CD8-positive, alpha-beta memory T cell (primary cell): ENCODE measurements around the gene TDRD7. TPM values are rescaled to one million over a fixed set of nuclear protein-coding genes. Genes with fewer than 3 reads are reported as not detected.

ENCODE experiments used
- CTCF ChIA-PET: fragments of 350-600 bp; sonication (Branson Sonifier 250); formaldehyde crosslinking; loops from one replicate; lab custom pipeline; 2021; ENCODE audit warnings: antibody characterized with exemption; lab: Charles Lee
- POLR2A ChIA-PET: fragments of 350-600 bp; sonication (Branson Sonifier 250); formaldehyde crosslinking; loops from one replicate; lab custom pipeline; 2021; ENCODE audit warnings: antibody characterized with exemption; lab: Charles Lee
- DNase-seq, 5 donors: peaks; one replicate each; pipeline versions ENCODE4 v3.0.0 to v3.0.0-alpha.2; 2020 to 2022; ENCODE audit warnings: mixed read lengths in 1 of 5
- H3K27ac ChIP-seq: one replicate; pipeline ENCODE4 v1.7.0; 2013; ENCODE audit warnings: low read depth, mild to moderate bottlenecking, low read length, moderate library complexity
- H3K27me3 ChIP-seq: 2 replicates; pipeline ENCODE4 v1.7.0; 2013; ENCODE audit warnings: low read length, mild to moderate bottlenecking; ENCODE audit not compliant: insufficient read depth, poor library complexity, severe bottlenecking
- H3K36me3 ChIP-seq: 2 replicates; pipeline ENCODE4 v1.7.0; 2013; ENCODE audit warnings: mild to moderate bottlenecking, low read length, moderate library complexity; ENCODE audit not compliant: insufficient read depth
- H3K4me1 ChIP-seq: 2 replicates; pipeline ENCODE4 v1.7.0; 2013; ENCODE audit warnings: mild to moderate bottlenecking, low read length, moderate library complexity; ENCODE audit not compliant: insufficient read depth
- H3K4me3 ChIP-seq: 2 replicates; pipeline ENCODE4 v1.7.0; 2013; ENCODE audit warnings: mild to moderate bottlenecking, low read length
- H3K9me3 ChIP-seq: 2 replicates; pipeline ENCODE4 v1.7.0; 2013; ENCODE audit warnings: mild to moderate bottlenecking, low read length
- H3K27ac Mint-ChIP-seq, 8 donors: one replicate each; pipeline ENCODE4 v1.8.0; 2020 to 2021; ENCODE audit warnings: mixed read lengths in 8 of 8, mild to moderate bottlenecking in 6 of 8, inconsistent platforms in 3 of 8, moderate library complexity in 3 of 8
- H3K27me3 Mint-ChIP-seq, 2 donors: one replicate each; pipeline ENCODE4 v1.8.0; 2020 to 2021; ENCODE audit warnings: mixed read lengths in 2 of 2, mild to moderate bottlenecking in 1 of 2, moderate library complexity in 1 of 2
- H3K36me3 Mint-ChIP-seq, 3 donors: one replicate each; pipeline ENCODE4 v1.8.0; 2020 to 2021; ENCODE audit warnings: mixed read lengths in 3 of 3, inconsistent platforms in 1 of 3, mild to moderate bottlenecking in 1 of 3
- H3K4me1 Mint-ChIP-seq, 3 donors: one replicate each; pipeline ENCODE4 v1.8.0; 2020 to 2021; ENCODE audit warnings: mixed read lengths in 3 of 3, inconsistent platforms in 1 of 3, mild to moderate bottlenecking in 1 of 3
- H3K4me3 Mint-ChIP-seq, 7 donors: one replicate each; pipeline ENCODE4 v1.8.0; 2020 to 2021; ENCODE audit warnings: mixed read lengths in 7 of 7, mild to moderate bottlenecking in 6 of 7, moderate library complexity in 4 of 7, inconsistent platforms in 2 of 7
- H3K9me3 Mint-ChIP-seq, 5 donors: one replicate each; pipeline ENCODE4 v1.8.0; 2020 to 2022; ENCODE audit warnings: mixed read lengths in 5 of 5, mild to moderate bottlenecking in 3 of 5, moderate library complexity in 2 of 5, inconsistent platforms in 1 of 5
- polyA plus RNA-seq: library from polyadenylated mRNA; unstranded; fragments of 300-500 nt; fragmentation: Illumina TruSeq; gene quantifications from one replicate; pipeline ENCODE4 v1.2.3, GENCODE V29; 2021
- total RNA-seq, 2 experiments: library from RNA; stranded (reverse); gene quantifications; one replicate each; pipeline ENCODE4 v1.2.3, GENCODE V29; 2021

Gene TDRD7
- total and polyA plus RNA-seq, 3 experiments from 2014 or later: 5.4 to 8.0 (median 6.1) TPM

GRCh38 chr9:97474372-97474925 is 62.6 kb downstream of the TDRD7 start:
- CTCF ChIA-PET: interaction anchor here (1.9 kb wide), 1 partner anchor 124 kb away, joined by 7 read pairs; no protein-coding TSS in a partner anchor
- Mint-ChIP-seq H3K4me3 (no peak overlapping the region), H3K27me3 (no peaks in the 10 kb centered on the region), H3K36me3 (peaks cover 5 to 60% (median 31%) of the 10 kb centered on the region in 3 donors), H3K27ac (peak overlapping the region in 2 of 8 donors; percentile 19 to 24), H3K9me3 (no peaks in the 10 kb centered on the region), H3K4me1 (no peaks in the 10 kb centered on the region)
- Histone ChIP-seq H3K4me3 (no peak overlapping the region), H3K27ac (no peak overlapping the region), H3K27me3 (no peaks in the 10 kb centered on the region), H3K9me3 (no peaks in the 10 kb centered on the region), H3K36me3 (peaks cover 15% of the 10 kb centered on the region), H3K4me1 (no peaks in the 10 kb centered on the region)
- POLR2A ChIA-PET: no interaction called here
- DNase-seq: no peak

- H3K9me3 ChIP-seq: no peaks in the 10 kb centered on the region
- H3K4me1 ChIP-seq: no peaks in the 10 kb centered on the region
- peaks cover 19% of the 10 kb centered on the region for H3K36me3 ChIP-seq
- Mint-ChIP-seq H3K9me3 (no peaks in the 10 kb centered on the region), H3K4me1 (no peaks in the 10 kb centered on the region), H3K27me3 (no peaks in the 10 kb centered on the region), H3K36me3 (peaks cover 6 to 62% (median 31%) of the 10 kb centered on the region in 3 donors), H3K4me3 (no peak overlapping the region), H3K27ac (peak overlapping the region in 1 of 8 donors; percentile 29)
- CTCF ChIA-PET: no interaction called here
- H3K27ac ChIP-seq: no peak overlapping the region
- H3K27me3 ChIP-seq: no peaks in the 10 kb centered on the region
- no peak overlapping the region for H3K4me3 ChIP-seq
- POLR2A ChIA-PET: no interaction called here
- DNase-seq: no peak
Measured at GRCh38 chr9:97475059-97475458, 63.2 kb downstream of the TDRD7 start.

GRCh38 chr9:97478301-97478981 is 66.5 kb downstream of the TDRD7 start:
- Histone ChIP-seq H3K4me3 (no peak overlapping the region), H3K27me3 (no peaks in the 10 kb centered on the region), H3K9me3 (no peaks in the 10 kb centered on the region), H3K36me3 (peaks cover 35% of the 10 kb centered on the region), H3K27ac (no peak overlapping the region), H3K4me1 (no peaks in the 10 kb centered on the region)
- POLR2A ChIA-PET: no interaction called here
- no peak overlapping the region for H3K4me3 Mint-ChIP-seq
- no peak for DNase-seq
- CTCF ChIA-PET: no interaction called here
- peaks cover 35 to 76% (median 39%) of the 10 kb centered on the region in 3 donors for H3K36me3 Mint-ChIP-seq
- H3K9me3 Mint-ChIP-seq: peaks cover 0 to 4% (median 0%) of the 10 kb centered on the region in 5 donors
- H3K27ac Mint-ChIP-seq: no peak overlapping the region
- no peaks in the 10 kb centered on the region for H3K4me1 Mint-ChIP-seq
- no peaks in the 10 kb centered on the region for H3K27me3 Mint-ChIP-seq

GRCh38 chr9:97479496-97480159 is 67.7 kb downstream of the TDRD7 start:
- H3K4me3 Mint-ChIP-seq: no peak overlapping the region
- H3K27ac ChIP-seq: no peak overlapping the region
- no peaks in the 10 kb centered on the region for H3K4me1 Mint-ChIP-seq
- DNase-seq: no peak
- H3K27me3 ChIP-seq: no peaks in the 10 kb centered on the region
- peaks cover 26% of the 10 kb centered on the region for H3K36me3 ChIP-seq
- H3K4me1 ChIP-seq: no peaks in the 10 kb centered on the region
- POLR2A ChIA-PET: no interaction called here
- H3K9me3 ChIP-seq: no peaks in the 10 kb centered on the region
- CTCF ChIA-PET: interaction anchor here (1.4 kb wide), 1 partner anchor 119 kb away, joined by 5 read pairs; no protein-coding TSS in a partner anchor
- no peaks in the 10 kb centered on the region for H3K27me3 Mint-ChIP-seq
- peak overlapping the region in 1 of 8 donors; percentile 79 for H3K27ac Mint-ChIP-seq
- H3K9me3 Mint-ChIP-seq: peaks cover 0 to 4% (median 0%) of the 10 kb centered on the region in 5 donors
- no peak overlapping the region for H3K4me3 ChIP-seq
- peaks cover 34 to 73% (median 40%) of the 10 kb centered on the region in 3 donors for H3K36me3 Mint-ChIP-seq

DNA sequence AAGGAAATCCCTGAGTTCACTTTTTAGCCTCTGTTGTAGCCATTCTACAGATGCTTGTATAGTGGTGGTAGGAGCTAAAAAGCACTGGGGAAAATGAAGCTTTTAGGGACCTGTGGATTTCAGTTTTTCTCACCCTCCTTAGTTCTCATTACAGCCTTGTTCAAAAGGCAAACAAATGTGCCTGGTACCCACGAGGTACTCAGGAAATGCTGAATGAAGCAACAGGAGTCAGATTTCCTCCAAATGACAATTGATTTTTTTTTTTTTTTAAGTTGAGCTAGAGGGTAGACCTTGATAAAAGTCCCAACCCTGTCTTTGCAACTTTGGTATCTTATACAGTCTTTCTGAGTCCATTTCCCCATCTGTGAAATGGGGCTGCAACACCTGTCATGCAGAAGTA is 68.3 kb downstream of the TDRD7 start:
- H3K9me3 Mint-ChIP-seq: peaks cover 0 to 4% (median 0%) of the 10 kb centered on the region in 5 donors
- H3K27ac Mint-ChIP-seq: peak overlapping the region in 1 of 8 donors; percentile 57
- CTCF ChIA-PET: interaction anchor here (1.4 kb wide), 1 partner anchor 119 kb away, joined by 5 read pairs; no protein-coding TSS in a partner anchor
- no peak overlapping the region for H3K27ac ChIP-seq
- POLR2A ChIA-PET: no interaction called here
- H3K9me3 ChIP-seq: no peaks in the 10 kb centered on the region
- no peak for DNase-seq
- no peak overlapping the region for H3K4me3 ChIP-seq
- peaks cover 26% of the 10 kb centered on the region for H3K36me3 ChIP-seq
- no peaks in the 10 kb centered on the region for H3K4me1 ChIP-seq
- peaks cover 35 to 73% (median 35%) of the 10 kb centered on the region in 3 donors for H3K36me3 Mint-ChIP-seq
- no peaks in the 10 kb centered on the region for H3K27me3 ChIP-seq
- no peak overlapping the region for H3K4me3 Mint-ChIP-seq
- no peaks in the 10 kb centered on the region for H3K27me3 Mint-ChIP-seq
- no peaks in the 10 kb centered on the region for H3K4me1 Mint-ChIP-seq

- Mint-ChIP-seq H3K27ac (peak overlapping the region in 1 of 8 donors; percentile 54), H3K36me3 (peaks cover 35 to 74% (median 38%) of the 10 kb centered on the region in 3 donors), H3K4me1 (no peaks in the 10 kb centered on the region), H3K4me3 (no peak overlapping the region), H3K27me3 (no peaks in the 10 kb centered on the region), H3K9me3 (peaks cover 0 to 4% (median 0%) of the 10 kb centered on the region in 5 donors)
- CTCF ChIA-PET: interaction anchor here (1.4 kb wide), 1 partner anchor 118 kb away, joined by 5 read pairs; no protein-coding TSS in a partner anchor
- Histone ChIP-seq H3K4me1 (no peaks in the 10 kb centered on the region), H3K36me3 (peaks cover 26% of the 10 kb centered on the region), H3K27ac (no peak overlapping the region), H3K9me3 (no peaks in the 10 kb centered on the region), H3K27me3 (no peaks in the 10 kb centered on the region), H3K4me3 (no peak overlapping the region)
- POLR2A ChIA-PET: no interaction called here
- DNase-seq: no peak
Measured at GRCh38 chr9:97480749-97481148, 68.9 kb downstream of the TDRD7 start.

DNA sequence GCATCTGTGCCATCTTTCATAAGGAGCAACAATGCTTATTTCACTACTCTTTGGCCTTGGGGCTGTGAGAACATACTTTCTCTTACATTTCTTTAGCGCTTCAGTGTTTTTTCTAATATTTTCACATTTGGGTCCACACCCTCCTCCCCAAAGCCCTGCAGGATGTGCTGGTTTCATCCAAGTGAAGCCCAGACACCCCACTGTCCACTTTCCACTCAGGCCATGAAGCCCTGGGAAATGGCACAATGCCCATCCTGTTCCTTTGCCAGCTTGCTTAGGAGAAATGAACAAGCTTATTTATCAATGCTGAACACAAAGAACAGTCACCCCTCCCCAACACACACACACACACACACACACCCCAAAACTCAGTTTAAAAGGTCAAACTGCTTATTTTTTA is 72.2 kb downstream of the TDRD7 start:
- H3K9me3 Mint-ChIP-seq: peaks cover 0 to 13% (median 4%) of the 10 kb centered on the region in 5 donors
- DNase-seq: no peak
- H3K27ac ChIP-seq: no peak overlapping the region
- no peaks in the 10 kb centered on the region for H3K9me3 ChIP-seq
- no peak overlapping the region for H3K4me3 ChIP-seq
- no peaks in the 10 kb centered on the region for H3K27me3 ChIP-seq
- peaks cover 27% of the 10 kb centered on the region for H3K36me3 ChIP-seq
- H3K4me3 Mint-ChIP-seq: no peak overlapping the region
- CTCF ChIA-PET: no interaction called here
- no peak overlapping the region for H3K27ac Mint-ChIP-seq
- H3K27me3 Mint-ChIP-seq: no peaks in the 10 kb centered on the region
- peaks cover 53 to 89% (median 64%) of the 10 kb centered on the region in 3 donors for H3K36me3 Mint-ChIP-seq
- no peaks in the 10 kb centered on the region for H3K4me1 Mint-ChIP-seq
- no peaks in the 10 kb centered on the region for H3K4me1 ChIP-seq
- POLR2A ChIA-PET: no interaction called here

DNA sequence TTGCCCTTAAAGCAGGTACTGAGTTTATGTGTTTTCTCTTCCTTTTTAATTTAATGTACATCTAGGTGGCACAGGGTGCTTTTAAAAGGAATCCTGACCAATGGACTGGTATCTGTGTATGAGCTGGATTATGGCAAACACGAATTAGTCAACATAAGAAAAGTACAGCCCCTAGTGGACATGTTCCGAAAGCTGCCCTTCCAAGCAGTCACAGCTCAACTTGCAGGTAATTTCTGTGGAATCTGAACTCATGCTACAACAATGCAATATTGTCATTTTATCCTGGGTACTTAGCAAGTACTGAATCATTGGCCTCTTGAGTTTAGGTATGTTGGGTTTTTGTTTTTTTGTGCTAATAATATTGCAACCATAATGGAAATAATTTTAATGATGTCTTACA is 75.2 kb downstream of the TDRD7 start:
- ChIA-PET POLR2A (no interaction called here), CTCF (interaction anchor here (0.8 kb wide), 1 partner anchor 112 kb away, joined by 3 read pairs; no protein-coding TSS in a partner anchor)
- H3K4me1 Mint-ChIP-seq: peaks cover 0 to 4% (median 0%) of the 10 kb centered on the region in 3 donors
- H3K4me1 ChIP-seq: no peaks in the 10 kb centered on the region
- DNase-seq: no peak
- peaks cover 15% of the 10 kb centered on the region for H3K36me3 ChIP-seq
- H3K27me3 Mint-ChIP-seq: no peaks in the 10 kb centered on the region
- no peaks in the 10 kb centered on the region for H3K27me3 ChIP-seq
- H3K9me3 ChIP-seq: no peaks in the 10 kb centered on the region
- H3K4me3 ChIP-seq: no peak overlapping the region
- peaks cover 0 to 13% (median 4%) of the 10 kb centered on the region in 5 donors for H3K9me3 Mint-ChIP-seq
- peaks cover 52 to 83% (median 64%) of the 10 kb centered on the region in 3 donors for H3K36me3 Mint-ChIP-seq
- H3K4me3 Mint-ChIP-seq: no peak overlapping the region
- H3K27ac ChIP-seq: no peak overlapping the region
- no peak overlapping the region for H3K27ac Mint-ChIP-seq
